H1 (cell line): ENCODE measurements around the gene STRADB. TPM values are rescaled to one million over a fixed set of nuclear protein-coding genes. Genes with fewer than 3 reads are reported as not detected.

ENCODE experiments used
- CBX5 ChIP-seq: fragments of 300-800, 300-1000 bp; sonication (generic); IDR thresholded peaks from 2 replicates; pipeline ENCODE4 v1.7.1; 2016; ENCODE audit warnings: antibody characterized with exemption, low read length, low read depth
- EZH2 ChIP-seq: fragments of 200-600 bp; sonication (generic); IDR thresholded peaks from 2 replicates; pipeline ENCODE4 v1.7.1; 2012; ENCODE audit warnings: low read depth, mild to moderate bottlenecking, moderate library complexity, low read length, inconsistent platforms; ENCODE audit not compliant: severe bottlenecking
- JUN ChIP-seq: IDR thresholded peaks from 2 replicates; pipeline ENCODE4 v1.6.1; 2011; ENCODE audit warnings: low read depth, mild to moderate bottlenecking, improper control_type of control experiment, low read length
- KDM4A ChIP-seq: IDR thresholded peaks from one replicate; pipeline ENCODE4 v1.7.1; 2012; ENCODE audit warnings: low read depth, mild to moderate bottlenecking, moderate library complexity, low read length, inconsistent platforms; ENCODE audit not compliant: severe bottlenecking
- MAFK ChIP-seq: IDR thresholded peaks from 2 replicates; pipeline ENCODE4 v1.6.1; 2012; ENCODE audit warnings: low read depth, mild to moderate bottlenecking, improper control_type of control experiment, low read length
- RFX5 ChIP-seq: IDR thresholded peaks from 2 replicates; pipeline ENCODE4 v1.6.1; 2011; ENCODE audit warnings: low read depth, low read length, improper control_type of control experiment, borderline replicate concordance
- SIN3A ChIP-seq, 2 experiments: IDR thresholded peaks in 1 of 2; conservative IDR thresholded peaks in 1 of 2; 2 replicates each; pipeline ENCODE4 v1.6.1; 2011 to 2012; ENCODE audit warnings: low read length in 2 of 2, improper control_type of control experiment in 1 of 2, low read depth in 1 of 2, mild to moderate bottlenecking in 1 of 2
- SIRT6 ChIP-seq: IDR thresholded peaks from one replicate; pipeline ENCODE4 v1.7.1; 2012; ENCODE audit warnings: low read length, inconsistent platforms
- TCF12 ChIP-seq: IDR thresholded peaks from 2 replicates; pipeline ENCODE4 v1.6.1; 2011; ENCODE audit warnings: low read depth, mild to moderate bottlenecking, low read length
- polyA plus RNA-seq, 7 experiments: library from polyadenylated mRNA; depleted of rRNA in 3 of 7; stranded (reverse) in 5 of 7; unstranded in 2 of 7; fragments of >200 nt in 5 of 7; fragments of 200-250 nt in 2 of 7; gene quantifications; 1 replicate in 5 of 7; 2 replicates in 1 of 7; 4 replicates in 1 of 7; pipeline versions ENCODE4 v1.2.1 to v1.2.3, GENCODE V29; 2011 to 2013; ENCODE audit warnings: missing spikeins in 2 of 7, mixed read lengths in 2 of 7
- total RNA-seq: library from RNA; stranded (reverse); fragmentation: NEBNext Ultra II Directional; extraction: Animal tissue kit (Norgen Biotek cat#: 25700); gene quantifications from 2 replicates; pipeline ENCODE4 v1.2.1, GENCODE V29; 2021
- TF ChIP-seq, protein P1 (sequence below): IDR thresholded peaks from 2 replicates; pipeline ENCODE4 v1.6.1; 2012; ENCODE audit warnings: inconsistent platforms
- TF ChIP-seq, protein P2 (sequence below): IDR thresholded peaks from 2 replicates; pipeline ENCODE4 v1.6.1; 2011; ENCODE audit warnings: low read depth, mild to moderate bottlenecking, low read length; ENCODE audit not compliant: insufficient read depth

Gene STRADB
- total and polyA plus RNA-seq, 2 of the 8 experiments (the other 6 are each of a cell fraction or from before 2014, with no cell fraction given) = 20.9 to 34.9 TPM

GRCh38 chr2:201452922-201453643 lies 1.5 kb downstream of the STRADB start (continued):
- TF ChIP-seq, protein P1, sequence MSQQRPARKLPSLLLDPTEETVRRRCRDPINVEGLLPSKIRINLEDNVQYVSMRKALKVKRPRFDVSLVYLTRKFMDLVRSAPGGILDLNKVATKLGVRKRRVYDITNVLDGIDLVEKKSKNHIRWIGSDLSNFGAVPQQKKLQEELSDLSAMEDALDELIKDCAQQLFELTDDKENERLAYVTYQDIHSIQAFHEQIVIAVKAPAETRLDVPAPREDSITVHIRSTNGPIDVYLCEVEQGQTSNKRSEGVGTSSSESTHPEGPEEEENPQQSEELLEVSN = no peak
- TF ChIP-seq JUN = no peak
- no peak for TF ChIP-seq TCF12
- TF ChIP-seq CBX5 = no peak
- TF ChIP-seq KDM4A = no peak
- TF ChIP-seq SIRT6 = no peak
- no peak for TF ChIP-seq SIN3A (conservative IDR thresholded peaks at IDR 0.05 in 1 of 2, IDR thresholded peaks at IDR 0.05 in 1 of 2; ENCODE audit: low read depth in 1 of 2, low read length in 2 of 2)
- TF ChIP-seq RFX5 = no peak
- TF ChIP-seq, protein P2, sequence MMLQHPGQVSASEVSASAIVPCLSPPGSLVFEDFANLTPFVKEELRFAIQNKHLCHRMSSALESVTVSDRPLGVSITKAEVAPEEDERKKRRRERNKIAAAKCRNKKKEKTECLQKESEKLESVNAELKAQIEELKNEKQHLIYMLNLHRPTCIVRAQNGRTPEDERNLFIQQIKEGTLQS = no peak
- no peak for TF ChIP-seq EZH2
- TF ChIP-seq MAFK = no peak
